Left lung (tissue), 14 donors: ENCODE data around the gene ARHGAP9. TPM values are rescaled to one million over a fixed set of nuclear protein-coding genes. Genes with fewer than 3 reads are reported as not detected.
A peak's percentile ranks its signal among the peaks of the same experiment; 100 is the strongest.

Source experiments
- ATAC-seq: fragments of 200-7000 bp; cut with Tn5 transposase; one replicate; pipeline ENCODE4 v1.9.1; 2020; ENCODE audit warnings: moderate library complexity
- DNase-seq, 4 donors: peaks; one replicate each; pipeline ENCODE4 v3.0.0-alpha.2; 2013 to 2020
- H3K27ac ChIP-seq, 2 donors: fragments of 200-600 bp; sonication (generic) in 1 of 2; one replicate each; pipeline versions ENCODE4 v1.5.0 to v1.8.0; 2020 to 2021
- H3K27me3 ChIP-seq, 2 donors: fragments of 200-600 bp; sonication (generic) in 1 of 2; one replicate each; pipeline versions ENCODE4 v1.5.0 to v1.8.0; 2020 to 2021
- H3K36me3 ChIP-seq, 2 donors: fragments of 200-600 bp; sonication (generic) in 1 of 2; one replicate each; pipeline versions ENCODE4 v1.5.0 to v1.8.0; 2020 to 2021
- H3K4me1 ChIP-seq, 2 donors: fragments of 200-600 bp; one replicate each; pipeline ENCODE4 v1.8.0; 2021
- H3K4me3 ChIP-seq, 2 donors: fragments of 200-600 bp; sonication (generic) in 1 of 2; one replicate each; pipeline versions ENCODE4 v1.5.0 to v1.8.0; 2020 to 2021; ENCODE audit warnings: mild to moderate bottlenecking in 1 of 2
- H3K9me3 ChIP-seq, 2 donors: fragments of 200-600 bp; sonication (generic) in 1 of 2; one replicate each; pipeline versions ENCODE4 v1.5.0 to v1.8.0; 2020 to 2021
- CTCF ChIP-seq, 2 donors: fragments of 200-600 bp; sonication (generic) in 1 of 2; IDR thresholded peaks; one replicate each; pipeline versions ENCODE4 v1.5.0 to v1.8.0; 2021; ENCODE audit warnings: antibody characterized with exemption in 2 of 2
- intact Hi-C, 2 donors: fragments of 100-400 bp; cut with DNase I; formaldehyde crosslinking; loops; one replicate each; pipeline versions ENCODE4 v1.11.2 to v1.14.2; 2022
- long read RNA-seq, 12 donors: library from polyadenylated mRNA in 2 of 12; unstranded in 2 of 12; transcript quantifications; one replicate each; pipeline ENCODE4 v2.0.0 and lab custom pipeline, GENCODE V29; 2019 to 2026
- polyA plus RNA-seq, 6 donors: library from polyadenylated mRNA; unstranded; fragments of 120-200 nt; gene quantifications; one replicate each; pipeline ENCODE4 v1.2.1, GENCODE V29; 2013; ENCODE audit not compliant: insufficient read length in 6 of 6
- total RNA-seq, 2 donors: library from RNA; stranded (reverse); fragmentation: NEBNext Ultra II Directional; extraction: Animal tissue kit (Norgen Biotek cat#: 25700); gene quantifications; one replicate each; pipeline ENCODE4 v1.2.1, GENCODE V29; 2021
- donor health status: DM: no; HTN: yes; CAD: no.
- donor health status: DM: no; HTN: no; CAD: no.

Gene ARHGAP9
- total RNA-seq, result 100 to 1,000 TPM in 1 of 2 donors, 10 to 100 TPM in 1; 24.2 to 125 TPM
- 1 to 10 TPM; 4.4 to 6.4 (median 5.2) TPM for polyA plus RNA-seq
- long read RNA-seq, donor 1, partial matches to known transcripts, result 41 of 47 reads
- long read RNA-seq, donor 1, other reads (novel, unspliced or antisense), result 6 of 47 reads
- long read RNA-seq, donor 2, partial matches to known transcripts, result 71 of 71 reads
- long read RNA-seq, donor 2, other reads (novel, unspliced or antisense), result 0 of 71 reads
- long read RNA-seq, donor 3, partial matches to known transcripts, result 31 of 36 reads
- long read RNA-seq, donor 3, other reads (novel, unspliced or antisense), result 5 of 36 reads
- long read RNA-seq, donor 4, partial matches to known transcripts, result 2 of 6 reads
- long read RNA-seq, donor 4, other reads (novel, unspliced or antisense), result 4 of 6 reads
- long read RNA-seq, donor 5, partial matches to known transcripts, result 13 of 13 reads
- long read RNA-seq, donor 5, other reads (novel, unspliced or antisense), result 0 of 13 reads
- long read RNA-seq, donor 6, partial matches to known transcripts, result 28 of 28 reads
- long read RNA-seq, donor 6, other reads (novel, unspliced or antisense), result 0 of 28 reads
- long read RNA-seq, donor 7, result 0 reads
- long read RNA-seq, donor 8, partial matches to known transcripts, result 122 of 130 reads
- long read RNA-seq, donor 8, other reads (novel, unspliced or antisense), result 8 of 130 reads
- long read RNA-seq, donor 9, result 0 reads
- long read RNA-seq, donor 10, transcript ARHGAP9-204 (16 exons, 2,323 nt), result major isoform, 6 of 21 reads
- long read RNA-seq, donor 10, partial matches to known transcripts, result 2 of 21 reads
- long read RNA-seq, donor 10, other reads (novel, unspliced or antisense), result 13 of 21 reads
- long read RNA-seq, donor 11, result 0 reads
- long read RNA-seq, donor 12, result 0 reads

- H3K4me3 ChIP-seq, result peak within 1 kb of the TSS in 1 of 2 donors; percentile 64
- ATAC-seq, result no peak
These were observed at the start of gene ARHGAP9 for GRCh38 chr12:57479376-57480115. ARHGAP9 (minus strand) TSS chr12:57479866; CDS start chr12:57479406, 460 bp downstream.

GRCh38 chr12:57528831-57529555, 49.3 kb upstream of the ARHGAP9 start:
- DNase-seq, result no peak
- Histone ChIP-seq H3K27me3 (no peaks in the 10 kb centered on the region), H3K27ac (no peak overlapping the region), H3K4me3 (no peak overlapping the region), H3K36me3 (peaks cover 0 to 100% of the 10 kb centered on the region in 2 donors), H3K4me1 (peaks cover 11 to 22% of the 10 kb centered on the region in 2 donors), H3K9me3 (no peaks in the 10 kb centered on the region)
- ATAC-seq, result no peak
- TF ChIP-seq CTCF (IDR thresholded peaks at IDR 0.05), result no peak
- intact Hi-C loops, result no loop called here

More at GRCh38 chr12:57479376-57480115, at the start of gene ARHGAP9:
- Histone ChIP-seq H3K9me3 (no peaks in the 10 kb centered on the region), H3K27me3 (peaks cover 19 to 22% of the 10 kb centered on the region in 2 donors), H3K36me3 (peaks cover 0 to 10% of the 10 kb centered on the region in 2 donors), H3K27ac (peak within 1 kb of the TSS; percentile 71 to 95), H3K4me1 (peaks cover 0 to 58% of the 10 kb centered on the region in 2 donors)
- intact Hi-C loops, result no loop called here
- no peak for DNase-seq
- no peak for TF ChIP-seq CTCF (IDR thresholded peaks at IDR 0.05)

GRCh38 chr12:57528176-57528575, 48.5 kb upstream of the ARHGAP9 start:
- H3K27me3 ChIP-seq, result no peaks in the 10 kb centered on the region
- peaks cover 0 to 92% of the 10 kb centered on the region in 2 donors for H3K36me3 ChIP-seq
- H3K27ac ChIP-seq, result no peak overlapping the region
- no peaks in the 10 kb centered on the region for H3K9me3 ChIP-seq
- H3K4me3 ChIP-seq, result no peak overlapping the region
- TF ChIP-seq CTCF (IDR thresholded peaks at IDR 0.05), result no peak
- ATAC-seq (no peak), DNase-seq (no peak)
- intact Hi-C loops, result no loop called here
- H3K4me1 ChIP-seq, result peaks cover 16 to 30% of the 10 kb centered on the region in 2 donors

GRCh38 chr12:57527184-57527583, 47.5 kb upstream of the ARHGAP9 start:
- no peak for ATAC-seq
- Histone ChIP-seq H3K4me3 (no peak overlapping the region), H3K36me3 (peaks cover 0 to 82% of the 10 kb centered on the region in 2 donors), H3K4me1 (peaks cover 16 to 30% of the 10 kb centered on the region in 2 donors), H3K27me3 (no peaks in the 10 kb centered on the region), H3K27ac (no peak overlapping the region), H3K9me3 (no peaks in the 10 kb centered on the region)
- no peak for TF ChIP-seq CTCF (IDR thresholded peaks at IDR 0.05)
- intact Hi-C loops, result no loop called here
- DNase-seq, result no peak
